Right forelimb (tissue), 1 donor: ENCODE data around the gene NUDT16L1.
"Not testable (repeated sequence)": the region's sequence is repeated elsewhere in the genome, so short reads cannot be mapped to it uniquely, and the experiment has no call there.

Source experiments
- DNase-seq: peaks from one replicate; pipeline ENCODE4 v3.0.0-alpha.2; 2018

NUDT16L1 gene

DNA sequence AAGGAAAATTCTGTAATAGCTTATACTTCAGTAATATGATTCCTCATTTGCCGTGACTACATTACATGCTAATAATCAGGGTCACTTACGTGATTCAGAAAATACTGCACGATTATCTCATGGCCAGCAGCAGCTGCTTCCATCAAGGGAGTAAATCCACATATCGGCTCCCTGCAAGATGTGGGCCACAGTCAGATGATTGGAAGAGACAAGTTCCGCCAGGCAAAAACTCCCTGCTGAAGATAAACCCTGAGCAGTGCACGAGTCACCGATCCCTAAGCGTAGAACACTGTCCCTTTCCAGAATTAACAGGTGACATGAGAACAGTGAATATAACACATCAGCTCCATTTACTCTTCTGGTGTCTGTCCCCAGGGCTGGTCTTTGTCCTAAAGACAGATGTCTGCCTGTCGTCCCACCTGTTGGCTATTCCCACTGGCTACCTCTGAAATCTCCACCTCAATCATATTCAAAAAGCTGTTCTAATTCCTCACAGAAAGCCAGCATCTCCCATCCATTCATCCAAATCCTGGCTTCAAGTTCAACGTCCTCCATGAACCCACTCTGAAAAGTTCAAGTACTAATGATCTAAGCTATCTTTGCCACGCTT lies 31.4 kb downstream of the NUDT16L1 start:
- no peak for DNase-seq

DNA sequence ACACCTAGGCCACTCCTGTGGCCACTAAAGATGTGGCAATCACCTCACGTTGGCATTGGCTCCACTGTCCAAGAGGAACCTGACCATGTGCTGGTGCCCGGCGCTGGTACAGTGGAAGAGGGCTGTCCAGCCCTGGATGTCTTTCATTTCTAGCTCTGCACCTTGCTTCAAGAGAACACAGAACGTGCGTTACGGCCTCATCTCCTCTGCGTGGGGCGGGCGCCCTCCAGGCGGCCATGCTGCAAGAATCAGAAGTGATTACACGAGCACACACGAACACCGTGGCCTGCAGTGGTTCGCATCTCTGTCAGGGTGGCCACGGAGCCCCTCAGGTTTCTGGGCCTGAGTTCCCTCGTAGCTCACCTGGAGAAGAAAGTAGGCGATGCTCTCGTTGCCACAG lies 33.3 kb downstream of the NUDT16L1 start:
- no peak for DNase-seq

DNA sequence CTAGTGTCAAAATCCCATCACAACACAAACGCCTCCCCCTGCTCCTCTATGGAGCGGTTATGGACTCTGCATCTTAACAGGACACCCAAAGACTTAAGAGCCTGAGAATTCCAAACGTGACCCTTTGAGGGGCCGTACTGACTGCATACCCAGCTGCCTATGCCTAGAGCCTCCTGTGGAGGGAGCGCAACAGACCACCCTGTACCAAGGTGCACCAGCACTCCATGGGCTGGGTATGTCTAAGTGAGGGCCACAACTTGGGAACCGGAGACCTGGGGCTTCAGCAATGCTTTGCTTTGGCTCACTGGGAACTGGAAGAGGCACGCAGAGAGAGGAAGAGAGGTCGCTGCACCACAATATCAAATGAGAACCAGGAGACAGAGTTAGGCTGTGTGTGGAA lies 35.3 kb downstream of the NUDT16L1 start:
- no peak for DNase-seq

DNA sequence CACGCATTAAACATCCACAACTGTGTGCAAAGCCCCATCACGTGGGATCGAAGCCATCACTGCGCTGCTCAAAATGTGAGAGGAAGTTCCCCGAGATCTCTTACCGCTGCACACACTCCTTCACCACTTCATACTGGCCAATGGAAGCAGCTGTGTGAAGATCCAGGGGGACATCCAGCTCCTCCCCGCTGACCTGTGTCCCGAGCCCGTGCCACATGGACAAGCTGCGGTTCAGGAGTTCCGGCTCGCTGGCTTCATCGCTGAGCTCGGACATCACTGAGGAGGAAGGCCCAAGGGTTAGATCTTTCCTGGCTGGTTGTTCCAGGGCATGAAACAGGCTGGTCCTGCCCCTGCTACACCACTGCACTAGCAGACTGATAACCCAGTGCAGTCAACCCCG lies 36.5 kb downstream of the NUDT16L1 start:
- DNase-seq: no peak

DNA sequence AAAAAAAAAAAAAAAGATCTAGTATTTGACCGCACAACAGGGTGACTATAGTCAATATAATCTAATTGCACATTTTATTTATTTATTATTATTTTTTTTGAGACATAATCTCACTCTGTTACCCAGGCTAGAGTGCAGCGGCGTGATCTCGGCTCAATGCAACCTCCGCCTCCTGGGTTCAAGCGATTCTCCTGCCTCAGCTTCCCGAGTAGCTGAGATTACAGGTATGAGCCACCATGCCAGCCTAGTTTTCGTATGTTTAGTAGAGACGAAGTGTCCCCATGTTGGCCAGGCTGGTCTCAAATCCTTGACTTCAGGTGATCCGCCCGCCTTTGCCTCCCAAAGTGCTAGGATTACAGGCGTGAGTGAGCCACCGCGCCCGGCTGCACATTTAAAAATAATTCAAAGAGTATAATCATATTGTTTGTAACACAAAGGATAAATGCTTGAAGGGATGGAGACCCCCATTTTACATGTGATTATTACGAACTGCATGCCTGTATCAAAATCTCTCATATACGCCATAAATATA lies 39.9 kb downstream of the NUDT16L1 start:
- DNase-seq: no peak

DNA sequence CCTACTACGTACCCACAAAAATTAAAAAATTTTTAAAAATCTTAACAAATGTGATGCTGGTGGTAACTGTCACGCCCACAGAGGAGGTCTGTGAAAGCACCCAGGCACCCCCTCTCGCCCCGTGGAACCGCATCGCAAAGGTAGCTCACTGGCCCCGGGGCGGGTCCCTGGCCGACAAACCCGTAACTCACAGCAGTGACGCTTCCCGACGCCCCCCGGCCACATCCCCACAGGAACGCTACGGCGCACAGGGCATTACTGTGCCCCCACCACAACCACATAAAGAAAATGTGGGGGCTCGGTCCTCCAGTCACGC lies 40.3 kb downstream of the NUDT16L1 start:
- no peak for DNase-seq

DNA sequence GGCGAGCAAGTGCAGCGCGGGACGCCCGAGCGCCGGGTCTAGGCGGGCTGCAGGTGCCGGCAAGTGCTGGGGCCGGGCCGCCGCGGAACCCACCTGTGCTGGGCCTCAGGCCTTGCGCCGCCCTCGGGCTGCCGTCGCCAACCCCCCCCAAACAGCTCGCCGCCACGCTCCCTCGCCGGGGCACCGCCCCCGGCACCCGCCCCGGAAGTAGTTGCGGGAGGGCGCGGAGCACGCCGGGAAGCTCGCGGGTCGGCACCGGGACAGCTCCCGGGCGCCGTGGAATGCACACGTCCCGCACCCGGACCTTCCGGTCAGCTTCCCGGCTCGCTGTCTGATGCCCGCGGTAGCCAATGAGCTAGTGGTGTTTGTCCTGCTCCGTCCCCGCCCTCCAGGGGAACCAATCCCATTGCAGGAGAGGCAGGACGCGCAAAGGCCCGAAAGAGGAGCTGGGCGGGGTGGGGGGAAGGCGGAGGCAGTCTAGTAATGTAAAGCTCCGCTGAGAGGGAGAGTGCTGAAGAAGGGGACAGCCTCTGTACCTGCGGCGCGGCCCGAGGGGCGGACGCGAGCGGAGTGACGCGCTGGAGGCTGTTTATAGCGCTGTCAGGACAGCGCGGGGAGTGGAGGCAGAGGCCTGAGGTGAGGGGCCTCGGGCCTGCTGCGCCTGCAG lies 40.8 kb downstream of the NUDT16L1 start, which contains the start of the genes ANKS3 and DNAAF8:
ANKS3 (minus strand) TSS at position 209 of the 667 bp plus-strand sequence. CDS start 4,122 bp downstream, outside the sequence.
DNAAF8 (plus strand) TSS at position 475 of the 667 bp plus-strand sequence. CDS start 1,978 bp downstream, outside the sequence.
- DNase-seq: peak; percentile 93

DNA sequence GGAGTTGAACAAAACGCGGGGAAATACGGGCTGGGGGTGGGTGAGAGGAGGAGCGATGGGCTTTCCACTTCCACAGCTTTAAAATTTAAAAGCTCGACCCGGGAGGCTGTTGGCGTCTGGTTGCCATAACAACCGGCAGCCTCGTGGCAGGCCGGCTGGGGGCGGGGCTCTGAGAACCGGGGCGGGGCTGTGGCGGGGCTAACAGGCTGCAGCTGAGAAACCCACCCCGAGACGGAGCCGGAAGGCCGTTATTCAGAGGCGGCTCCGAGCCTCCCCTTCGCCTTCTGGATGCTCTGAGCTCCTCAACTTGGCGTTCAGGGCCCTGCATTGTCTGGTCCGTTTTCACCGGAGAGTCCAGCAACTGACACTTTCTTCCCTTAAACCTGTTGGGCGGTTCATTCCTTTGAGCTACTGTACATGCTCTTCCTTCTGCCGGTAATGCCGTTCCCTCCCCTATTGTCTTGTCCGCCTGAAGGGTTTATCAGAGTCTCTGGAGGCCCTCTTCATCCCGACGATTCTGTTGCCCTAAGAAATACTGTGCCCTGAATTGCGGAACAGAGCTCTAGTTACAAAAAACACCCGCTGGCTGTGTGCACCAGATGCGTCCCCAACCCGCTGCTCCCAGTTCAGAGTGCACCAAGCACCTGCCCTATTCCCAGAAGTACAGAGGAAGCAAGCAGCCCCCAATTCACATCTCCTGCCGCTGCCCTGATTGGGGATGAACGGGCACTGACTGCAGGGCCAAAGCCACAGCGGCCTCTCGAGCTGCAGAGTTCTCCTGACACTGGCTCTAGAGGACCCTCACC lies 41.6 kb downstream of the NUDT16L1 start:
- DNase-seq: peak; percentile 94

DNA sequence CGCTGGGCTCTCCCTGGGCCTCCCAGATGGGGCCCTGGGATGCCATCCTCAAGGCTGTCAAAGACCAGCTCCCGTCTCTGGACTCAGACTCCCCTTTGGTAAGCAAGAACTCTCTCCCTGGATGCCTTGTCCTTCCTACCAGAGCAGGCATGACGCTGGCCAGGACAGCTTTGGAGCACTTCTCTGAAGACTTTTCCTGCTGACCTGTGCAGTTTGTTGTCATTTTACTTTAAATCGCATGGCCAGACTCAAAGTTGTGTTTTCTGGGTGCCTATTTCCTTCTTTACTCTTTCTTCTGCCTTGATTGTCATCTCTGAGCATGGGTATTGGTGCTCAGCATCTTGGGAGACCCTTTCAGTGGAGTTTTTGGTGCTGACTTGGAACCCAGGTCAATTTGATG lies 43.2 kb downstream of the NUDT16L1 start:
- no peak for DNase-seq

DNA sequence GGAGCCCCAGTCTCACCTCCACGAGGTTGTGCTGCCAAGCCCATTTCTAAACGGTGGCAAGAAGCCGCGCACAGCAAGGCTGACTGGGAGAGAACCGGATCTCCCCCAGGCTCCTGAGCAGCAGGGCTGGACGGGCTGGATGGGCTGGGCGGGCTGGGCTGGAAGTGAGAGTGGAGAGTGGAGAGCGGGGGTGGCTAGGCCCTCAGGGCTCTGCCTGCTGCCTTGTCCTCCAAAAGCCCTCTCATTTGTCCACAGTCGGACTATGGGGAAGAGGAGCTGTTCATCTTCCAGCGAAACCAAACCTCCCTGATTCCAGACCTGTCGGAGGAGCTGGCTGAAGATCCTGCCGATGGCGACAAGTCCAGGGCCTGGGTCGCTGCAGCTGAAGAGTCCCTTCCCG lies 44.2 kb downstream of the NUDT16L1 start:
- no peak for DNase-seq

DNA sequence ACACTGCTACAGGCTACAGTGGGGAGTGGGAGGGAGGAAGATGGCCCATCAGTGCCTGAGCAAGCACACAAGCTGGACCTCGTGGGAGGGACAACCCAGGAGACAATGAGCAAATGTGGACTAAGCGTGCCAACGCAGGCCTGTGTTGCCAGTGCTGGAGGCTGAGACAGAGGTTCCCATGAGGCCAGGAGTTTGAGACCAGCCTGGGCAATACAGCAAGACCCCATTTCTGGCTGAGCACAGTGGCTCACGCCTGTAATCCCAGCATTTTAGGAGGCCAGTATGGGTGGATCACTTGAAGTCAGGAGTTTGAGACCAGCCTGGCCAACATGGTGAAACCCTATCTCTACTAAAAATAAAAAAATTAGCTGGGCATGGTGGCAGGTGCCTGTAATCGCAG lies 45.0 kb downstream of the NUDT16L1 start:
- DNase-seq: not testable (repeated sequence)

DNA sequence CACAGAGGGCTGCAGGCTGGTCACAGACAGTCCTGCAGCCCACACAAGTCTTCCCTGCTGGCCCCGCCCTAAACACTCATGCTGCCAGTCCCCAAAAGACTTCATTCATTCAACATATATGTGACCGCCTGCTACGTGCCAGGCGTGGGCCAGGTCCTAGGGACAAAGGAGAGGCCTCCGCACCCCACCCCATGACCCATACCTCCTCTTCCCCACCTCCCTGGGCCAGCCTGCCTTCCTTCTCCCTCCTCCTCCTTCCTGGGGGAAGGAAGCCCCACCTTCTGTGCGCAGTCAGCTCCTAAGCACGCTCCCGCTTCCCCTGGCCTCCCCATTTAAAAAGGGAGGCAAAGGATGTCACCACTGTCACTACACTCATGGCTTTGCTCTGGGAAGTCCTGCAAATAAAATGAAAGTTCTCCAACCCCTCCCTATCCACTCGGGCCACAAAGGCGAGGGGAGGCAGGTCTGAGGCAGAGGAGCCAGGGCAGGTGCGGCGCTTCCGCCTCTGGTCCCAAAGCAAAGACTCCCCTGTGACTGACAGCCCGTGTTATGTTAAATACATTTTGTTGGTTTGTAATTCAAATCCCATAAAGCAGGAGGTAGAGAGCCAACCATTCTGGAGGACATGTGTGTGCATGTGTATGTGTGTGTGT lies 50.0 kb downstream of the NUDT16L1 start:
- no peak for DNase-seq

DNA sequence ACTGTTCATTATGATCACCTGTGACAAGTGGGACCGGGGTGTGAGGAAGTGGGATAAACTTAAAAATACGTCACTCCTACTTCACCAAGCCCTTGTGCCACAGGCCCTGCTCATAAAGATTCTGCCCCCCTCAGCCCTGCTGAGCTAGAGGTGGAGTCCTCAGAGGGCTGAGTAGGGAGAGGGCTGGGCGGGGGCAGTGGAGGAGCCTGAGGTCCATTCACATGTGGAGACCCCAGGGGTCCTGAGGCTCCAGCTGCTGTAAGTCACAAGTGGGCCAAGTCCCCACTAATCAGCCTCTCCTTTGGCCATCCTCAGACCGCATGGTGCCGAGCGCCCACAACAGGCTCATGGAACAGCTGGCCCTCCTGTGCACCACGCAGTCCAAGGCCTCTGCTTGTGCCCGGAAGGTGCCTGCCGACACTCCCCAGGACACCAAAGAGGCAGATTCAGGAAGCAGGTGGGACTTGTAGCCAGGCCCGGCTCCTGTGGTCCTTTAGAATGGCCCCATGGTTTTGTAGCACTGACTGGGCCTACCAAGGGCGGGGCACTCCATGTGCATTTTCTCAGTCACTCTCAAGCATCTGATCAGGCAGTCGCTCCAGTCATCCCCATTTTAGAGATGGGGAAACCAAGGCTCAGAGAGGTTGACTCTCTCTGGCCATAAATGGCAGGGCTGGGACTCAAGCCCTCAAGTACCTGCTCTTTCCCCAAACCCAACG lies 51.4 kb downstream of the NUDT16L1 start:
- DNase-seq: no peak

DNA sequence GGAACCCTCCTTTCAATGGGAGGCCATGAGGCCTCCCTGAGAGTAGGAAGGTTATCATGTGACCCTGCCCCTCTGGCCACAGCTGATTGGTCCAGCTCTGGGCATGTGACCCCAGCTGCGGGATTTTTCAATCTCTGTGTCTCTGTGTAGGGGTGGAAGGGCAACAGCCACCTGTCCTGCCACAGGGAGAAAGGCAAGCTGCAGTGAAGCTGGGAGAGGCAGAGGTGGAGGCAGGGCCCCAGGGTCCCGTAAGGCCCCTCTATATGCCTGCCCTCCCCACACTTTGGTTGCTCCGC lies 51.9 kb downstream of the NUDT16L1 start:
- no peak for DNase-seq
